ENCODE measurements around the gene CMYA5. TPM values are rescaled to one million over a fixed set of nuclear protein-coding genes. Genes with fewer than 3 reads are reported as not detected.

The CMYA5 gene
- total and polyA plus RNA-seq, 2 of the 4 experiments (the other 2 are of a cell fraction) = 0.39 to 0.90 TPM

DNA sequence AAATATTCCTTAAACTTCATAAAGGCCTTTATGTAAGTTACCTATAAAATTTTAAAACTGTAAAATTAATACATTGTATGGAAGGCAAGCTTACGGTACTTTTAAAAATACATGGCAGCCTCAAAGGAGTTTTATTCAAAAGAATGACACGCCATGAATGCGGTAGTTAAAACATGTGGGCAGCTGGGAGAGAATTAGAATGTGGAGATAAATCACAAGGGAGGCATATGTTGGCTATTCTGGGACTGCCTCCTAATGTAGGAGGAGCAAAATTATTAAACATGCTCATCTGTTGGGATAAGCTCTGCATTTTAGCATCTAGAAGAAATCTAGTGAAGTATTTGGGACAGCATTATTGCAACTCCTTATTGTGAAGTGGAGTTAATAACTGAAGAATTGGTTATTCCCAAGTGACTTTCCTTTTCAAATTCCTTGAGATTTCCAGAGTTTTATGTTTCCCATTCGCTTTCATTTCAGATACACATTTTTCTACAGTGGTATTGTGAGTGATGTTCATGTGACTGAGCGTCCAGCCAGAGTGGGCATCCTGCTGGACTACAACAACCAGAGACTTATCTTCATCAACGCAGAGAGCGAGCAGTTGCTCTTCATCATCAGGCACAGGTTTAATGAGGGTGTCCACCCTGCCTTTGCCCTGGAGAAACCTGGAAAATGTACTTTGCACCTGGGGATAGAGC, 109.4 kb downstream of the CMYA5 start:
- H3K27me3 ChIP-seq (ENCODE audit: control insufficient read depth, insufficient read depth, low read length) = peaks cover 6% of the 10 kb centered on the region
- intact Hi-C loops (cut with micrococcal nuclease) = no loop called here
- DNase-seq (no peak), ATAC-seq (ENCODE audit: low read depth) (no peak)
- no peak overlapping the region for H4K91ac ChIP-seq (ENCODE audit: insufficient read depth, low read depth, low read length)
- H2BK20ac ChIP-seq (ENCODE audit: low read depth, low read length) = no peak overlapping the region
- dilution Hi-C loops (cut with HindIII; ENCODE audit: low sequenced_read_pairs, unreplicated experiment) = no loop called here
- no peaks in the 10 kb centered on the region; the same call in 1 of the 2 replicates for H3K4me1 ChIP-seq (ENCODE audit: control insufficient read depth, insufficient read depth, low read length)
- H2AK9ac ChIP-seq (replicated peaks; ENCODE audit: low read depth, low read length, poor library complexity) = no peak overlapping the region
- H3K9me3 ChIP-seq (ENCODE audit: control insufficient read depth, insufficient read depth, low read length) = no peaks in the 10 kb centered on the region
- H3K14ac ChIP-seq (replicated peaks; ENCODE audit: low read depth, low read length) = no peak overlapping the region
- no peak overlapping the region for H2AFZ ChIP-seq (replicated peaks; ENCODE audit: low read length, poor library complexity)
- no peak overlapping the region for H3K18ac ChIP-seq (ENCODE audit: low read depth, low read length)
- no peaks in the 10 kb centered on the region for H3K79me1 ChIP-seq (ENCODE audit: low read depth in 1 of 2, low read length in 2 of 2)
- no peaks in the 10 kb centered on the region for H3K36me3 ChIP-seq (ENCODE audit: control insufficient read depth, insufficient read depth, low read length)
- H3K4me2 ChIP-seq (ENCODE audit: low read depth, low read length) = no peak overlapping the region
- ChIA-PET CTCF (no interaction called here), POLR2A (ENCODE audit: unreplicated experiment) (no interaction called here)
- H4K8ac ChIP-seq (ENCODE audit: low read depth in 2 of 2, low read length in 2 of 2) = no peak overlapping the region
- H3K9me1 ChIP-seq (ENCODE audit: insufficient read depth, low read length) = no peaks in the 10 kb centered on the region
- BruUV-seq (replicated peaks) = no TSS peak
- H3K4ac ChIP-seq (ENCODE audit: low read depth, low read length) = no peak overlapping the region
- in situ Hi-C loops (cut with MboI; ENCODE audit: low sequenced_read_pairs) = no loop called here
- H2BK120ac ChIP-seq (ENCODE audit: low read depth, low read length) = no peak overlapping the region
- TF ChIP-seq, protein P1, sequence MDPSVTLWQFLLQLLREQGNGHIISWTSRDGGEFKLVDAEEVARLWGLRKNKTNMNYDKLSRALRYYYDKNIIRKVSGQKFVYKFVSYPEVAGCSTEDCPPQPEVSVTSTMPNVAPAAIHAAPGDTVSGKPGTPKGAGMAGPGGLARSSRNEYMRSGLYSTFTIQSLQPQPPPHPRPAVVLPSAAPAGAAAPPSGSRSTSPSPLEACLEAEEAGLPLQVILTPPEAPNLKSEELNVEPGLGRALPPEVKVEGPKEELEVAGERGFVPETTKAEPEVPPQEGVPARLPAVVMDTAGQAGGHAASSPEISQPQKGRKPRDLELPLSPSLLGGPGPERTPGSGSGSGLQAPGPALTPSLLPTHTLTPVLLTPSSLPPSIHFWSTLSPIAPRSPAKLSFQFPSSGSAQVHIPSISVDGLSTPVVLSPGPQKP (IDR thresholded peaks at IDR 0.05; ENCODE audit: borderline replicate concordance, low read depth, low read length) = no peak
- TF ChIP-seq RCOR1 (IDR thresholded peaks at IDR 0.05; ENCODE audit: insufficient replicate concordance, low read length) = no peak
- no peak for TF ChIP-seq NFE2L2 (IDR thresholded peaks at IDR 0.05; ENCODE audit: low read depth, low read length)
- WGBS, 2 experiments (ENCODE audit: extremely low coverage in 2 of 2, insufficient read length in 1 of 2) = 94% methylated on average over 5 of the region's 7 CpGs; no CpG with 5 or more reads in 1 of the 2 experiments
- H2BK5ac ChIP-seq (ENCODE audit: low read depth, low read length, poor library complexity, severe bottlenecking) = no peak overlapping the region
- no peak overlapping the region for H3K9ac ChIP-seq (ENCODE audit: low read depth, low read length)
- H3K27ac ChIP-seq (ENCODE audit: insufficient read depth, low read length) = no peak overlapping the region
- H2AK5ac ChIP-seq (ENCODE audit: low read depth, low read length) = no peak overlapping the region
- no peaks in the 10 kb centered on the region for H4K20me1 ChIP-seq (ENCODE audit: insufficient read depth, low read length)
- no peak overlapping the region for H2BK15ac ChIP-seq (ENCODE audit: low read depth, low read length)
- H3K4me3 ChIP-seq (ENCODE audit: insufficient read depth, low read depth, low read length) = no peak overlapping the region
- no peak overlapping the region for H3K56ac ChIP-seq (ENCODE audit: extremely low read depth, insufficient read depth, low read length)
- H4K5ac ChIP-seq (ENCODE audit: low read depth, low read length) = no peak overlapping the region
- no peak overlapping the region for H3K23ac ChIP-seq (ENCODE audit: low read depth, low read length)
